Stimulated activated memory B cell treated with anti-CD40 and anti-IgM and Interleukin-4, amounts not matched to agents 10 μg/mL and 1 μg/mL and 100 μg/mL, for 72 hours (primary cell): Measurements from ENCODE around the gene GFRA4.

ENCODE experiments used
- ATAC-seq: fragments of 150-1000 bp; cut with Tn5 transposase; 2 replicates; pipeline ENCODE4 v1.10.0; 2021
- H3K27ac Mint-ChIP-seq: one replicate; pipeline ENCODE4 v1.8.0; 2022; ENCODE audit warnings: mild to moderate bottlenecking, mixed read lengths
- H3K27me3 Mint-ChIP-seq: one replicate; pipeline ENCODE4 v1.8.0; 2022; ENCODE audit warnings: mixed read lengths
- H3K36me3 Mint-ChIP-seq: one replicate; pipeline ENCODE4 v1.8.0; 2022; ENCODE audit warnings: mixed read lengths
- H3K4me1 Mint-ChIP-seq: one replicate; pipeline ENCODE4 v1.8.0; 2022; ENCODE audit warnings: mixed read lengths
- H3K4me3 Mint-ChIP-seq: one replicate; pipeline ENCODE4 v1.8.0; 2022; ENCODE audit warnings: mild to moderate bottlenecking, moderate library complexity, mixed read lengths
- H3K9me3 Mint-ChIP-seq: one replicate; pipeline ENCODE4 v1.8.0; 2022; ENCODE audit warnings: mixed read lengths

Gene GFRA4

GRCh38 chr20:3698591-3699001 lies 35.4 kb upstream of the GFRA4 start:
- H3K36me3 Mint-ChIP-seq: no peaks in the 10 kb centered on the region

GRCh38 chr20:3697588-3698305 lies 34.5 kb upstream of the GFRA4 start:
- Mint-ChIP-seq H3K27me3 (no peaks in the 10 kb centered on the region), H3K36me3 (no peaks in the 10 kb centered on the region), H3K27ac (no peak overlapping the region), H3K4me1 (no peaks in the 10 kb centered on the region), H3K9me3 (no peaks in the 10 kb centered on the region), H3K4me3 (no peak overlapping the region)
- no peak for ATAC-seq

More at GRCh38 chr20:3698591-3699001, 35.4 kb upstream of the GFRA4 start:
- Mint-ChIP-seq H3K4me3 (no peak overlapping the region), H3K27ac (no peak overlapping the region), H3K9me3 (no peaks in the 10 kb centered on the region), H3K4me1 (no peaks in the 10 kb centered on the region), H3K27me3 (peaks cover 4% of the 10 kb centered on the region)
- no peak for ATAC-seq

- H3K27ac Mint-ChIP-seq: no peak overlapping the region
- H3K4me3 Mint-ChIP-seq: no peak overlapping the region
- no peaks in the 10 kb centered on the region for H3K4me1 Mint-ChIP-seq
- H3K36me3 Mint-ChIP-seq: no peaks in the 10 kb centered on the region
- no peaks in the 10 kb centered on the region for H3K27me3 Mint-ChIP-seq
- no peaks in the 10 kb centered on the region for H3K9me3 Mint-ChIP-seq
- ATAC-seq: no peak
Measured at GRCh38 chr20:3696745-3697587, 33.8 kb upstream of the GFRA4 start.

GRCh38 chr20:3696200-3696599 lies 33.0 kb upstream of the GFRA4 start:
- Mint-ChIP-seq H3K27ac (no peak overlapping the region), H3K36me3 (no peaks in the 10 kb centered on the region), H3K27me3 (no peaks in the 10 kb centered on the region), H3K9me3 (no peaks in the 10 kb centered on the region), H3K4me1 (no peaks in the 10 kb centered on the region), H3K4me3 (no peak overlapping the region)
- no peak for ATAC-seq

GRCh38 chr20:3694864-3695263 lies 31.7 kb upstream of the GFRA4 start:
- Mint-ChIP-seq H3K27ac (no peak overlapping the region), H3K36me3 (no peaks in the 10 kb centered on the region), H3K4me1 (no peaks in the 10 kb centered on the region), H3K9me3 (no peaks in the 10 kb centered on the region), H3K4me3 (no peak overlapping the region), H3K27me3 (no peaks in the 10 kb centered on the region)
- ATAC-seq: no peak

GRCh38 chr20:3693376-3693775 lies 30.2 kb upstream of the GFRA4 start:
- Mint-ChIP-seq H3K9me3 (no peaks in the 10 kb centered on the region), H3K27me3 (no peaks in the 10 kb centered on the region), H3K36me3 (no peaks in the 10 kb centered on the region), H3K4me3 (no peak overlapping the region), H3K4me1 (no peaks in the 10 kb centered on the region), H3K27ac (no peak overlapping the region)
- ATAC-seq: no peak

GRCh38 chr20:3692706-3693294 lies 29.6 kb upstream of the GFRA4 start:
- no peak for ATAC-seq
- H3K4me3 Mint-ChIP-seq: no peak overlapping the region
- no peaks in the 10 kb centered on the region for H3K9me3 Mint-ChIP-seq
- no peaks in the 10 kb centered on the region for H3K36me3 Mint-ChIP-seq
- H3K27ac Mint-ChIP-seq: no peak overlapping the region
- H3K27me3 Mint-ChIP-seq: no peaks in the 10 kb centered on the region
- H3K4me1 Mint-ChIP-seq: peaks cover 3% of the 10 kb centered on the region

GRCh38 chr20:3691897-3692296 lies 28.7 kb upstream of the GFRA4 start:
- no peak for ATAC-seq

GRCh38 chr20:3691306-3691705 lies 28.1 kb upstream of the GFRA4 start:
- ATAC-seq: no peak
- peaks cover 6% of the 10 kb centered on the region for H3K4me1 Mint-ChIP-seq
- peaks cover 8% of the 10 kb centered on the region for H3K27me3 Mint-ChIP-seq
- H3K4me3 Mint-ChIP-seq: no peak overlapping the region
- no peaks in the 10 kb centered on the region for H3K36me3 Mint-ChIP-seq
- no peaks in the 10 kb centered on the region for H3K9me3 Mint-ChIP-seq
- no peak overlapping the region for H3K27ac Mint-ChIP-seq

More at GRCh38 chr20:3691897-3692296, 28.7 kb upstream of the GFRA4 start:
- Mint-ChIP-seq H3K4me1 (peaks cover 6% of the 10 kb centered on the region), H3K4me3 (no peak overlapping the region), H3K27me3 (peaks cover 6% of the 10 kb centered on the region), H3K9me3 (no peaks in the 10 kb centered on the region), H3K27ac (no peak overlapping the region), H3K36me3 (no peaks in the 10 kb centered on the region)

- no peak for ATAC-seq
- no peak overlapping the region for H3K27ac Mint-ChIP-seq
- H3K4me1 Mint-ChIP-seq: peaks cover 6% of the 10 kb centered on the region
- H3K9me3 Mint-ChIP-seq: no peaks in the 10 kb centered on the region
- peaks cover 16% of the 10 kb centered on the region for H3K27me3 Mint-ChIP-seq
- H3K4me3 Mint-ChIP-seq: no peak overlapping the region
- no peaks in the 10 kb centered on the region for H3K36me3 Mint-ChIP-seq
Measured at GRCh38 chr20:3690413-3690812, 27.2 kb upstream of the GFRA4 start.

- H3K4me1 Mint-ChIP-seq: peaks cover 6% of the 10 kb centered on the region
- H3K4me3 Mint-ChIP-seq: no peak overlapping the region
- no peaks in the 10 kb centered on the region for H3K36me3 Mint-ChIP-seq
- H3K27ac Mint-ChIP-seq: no peak overlapping the region
- peaks cover 21% of the 10 kb centered on the region for H3K27me3 Mint-ChIP-seq
- no peak for ATAC-seq
- no peaks in the 10 kb centered on the region for H3K9me3 Mint-ChIP-seq
Measured at GRCh38 chr20:3689978-3690377, 26.8 kb upstream of the GFRA4 start.

GRCh38 chr20:3687655-3688054 lies 24.5 kb upstream of the GFRA4 start:
- H3K36me3 Mint-ChIP-seq: no peaks in the 10 kb centered on the region
- H3K4me3 Mint-ChIP-seq: no peak overlapping the region
- no peak overlapping the region for H3K27ac Mint-ChIP-seq
- ATAC-seq: no peak
- H3K27me3 Mint-ChIP-seq: peaks cover 37% of the 10 kb centered on the region
- H3K4me1 Mint-ChIP-seq: peaks cover 6% of the 10 kb centered on the region
- no peaks in the 10 kb centered on the region for H3K9me3 Mint-ChIP-seq

GRCh38 chr20:3686867-3687321 lies 23.7 kb upstream of the GFRA4 start:
- Mint-ChIP-seq H3K36me3 (no peaks in the 10 kb centered on the region), H3K27ac (no peak overlapping the region)
- ATAC-seq: no peak

GRCh38 chr20:3686421-3686820 lies 23.2 kb upstream of the GFRA4 start:
- H3K4me3 Mint-ChIP-seq: no peak overlapping the region
- no peak overlapping the region for H3K27ac Mint-ChIP-seq

More at GRCh38 chr20:3686867-3687321, 23.7 kb upstream of the GFRA4 start:
- peaks cover 37% of the 10 kb centered on the region for H3K27me3 Mint-ChIP-seq
- no peaks in the 10 kb centered on the region for H3K9me3 Mint-ChIP-seq
- H3K4me3 Mint-ChIP-seq: no peak overlapping the region
- peaks cover 6% of the 10 kb centered on the region for H3K4me1 Mint-ChIP-seq

GRCh38 chr20:3685341-3685740 lies 22.1 kb upstream of the GFRA4 start:
- Mint-ChIP-seq H3K27ac (no peak overlapping the region), H3K4me1 (peaks cover 14% of the 10 kb centered on the region), H3K4me3 (no peak overlapping the region), H3K9me3 (no peaks in the 10 kb centered on the region), H3K36me3 (no peaks in the 10 kb centered on the region), H3K27me3 (peaks cover 51% of the 10 kb centered on the region)
- no peak for ATAC-seq

More at GRCh38 chr20:3686421-3686820, 23.2 kb upstream of the GFRA4 start:
- Mint-ChIP-seq H3K9me3 (no peaks in the 10 kb centered on the region), H3K36me3 (no peaks in the 10 kb centered on the region), H3K27me3 (peaks cover 40% of the 10 kb centered on the region), H3K4me1 (peaks cover 9% of the 10 kb centered on the region)
- ATAC-seq: no peak
